Right lung (tissue), 5 donors: Measurements from ENCODE around the gene RNF149. TPM values are rescaled to one million over a fixed set of nuclear protein-coding genes. Genes with fewer than 3 reads are reported as not detected.
"Not testable (repeated sequence)": the region's sequence is repeated elsewhere in the genome, so short reads cannot be mapped to it uniquely, and the experiment has no call there.

ENCODE experiments used
- DNase-seq, 2 donors: peaks; one replicate each; pipeline ENCODE4 v3.0.0-alpha.2; 2013
- polyA plus RNA-seq, 5 donors: library from polyadenylated mRNA; unstranded; fragments of 120-200 nt; gene quantifications; one replicate each; pipeline versions ENCODE4 v1.2.1 to v1.2.3, GENCODE V29; 2013; ENCODE audit warnings: inconsistent platforms in 1 of 5, low replicate concordance in 1 of 5; ENCODE audit not compliant: insufficient read length in 5 of 5, insufficient read depth in 1 of 5

The RNF149 gene
- polyA plus RNA-seq, 5 donors: 48.9 to 69.0 (median 57.9) TPM

DNA sequence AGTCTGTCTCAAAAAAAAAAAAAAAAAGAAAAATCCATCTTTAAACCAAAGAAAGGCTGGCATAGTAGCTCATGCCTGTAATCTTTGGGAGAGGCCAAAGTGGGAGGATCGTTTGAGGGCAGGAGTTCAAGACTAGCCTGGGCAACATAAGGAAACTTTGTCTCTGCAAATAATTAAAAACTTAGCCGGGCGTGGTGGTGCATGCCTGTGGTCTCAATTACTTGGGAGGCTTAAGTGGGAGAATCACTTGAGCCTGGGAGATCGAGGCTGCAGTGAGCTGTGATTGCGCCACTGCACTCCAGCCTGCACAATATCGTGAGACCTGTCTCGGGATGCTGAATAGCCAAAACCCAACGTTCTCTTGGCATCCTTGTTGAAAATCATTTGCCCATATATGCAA, 49.7 kb downstream of the RNF149 start:
- no peak for DNase-seq

DNA sequence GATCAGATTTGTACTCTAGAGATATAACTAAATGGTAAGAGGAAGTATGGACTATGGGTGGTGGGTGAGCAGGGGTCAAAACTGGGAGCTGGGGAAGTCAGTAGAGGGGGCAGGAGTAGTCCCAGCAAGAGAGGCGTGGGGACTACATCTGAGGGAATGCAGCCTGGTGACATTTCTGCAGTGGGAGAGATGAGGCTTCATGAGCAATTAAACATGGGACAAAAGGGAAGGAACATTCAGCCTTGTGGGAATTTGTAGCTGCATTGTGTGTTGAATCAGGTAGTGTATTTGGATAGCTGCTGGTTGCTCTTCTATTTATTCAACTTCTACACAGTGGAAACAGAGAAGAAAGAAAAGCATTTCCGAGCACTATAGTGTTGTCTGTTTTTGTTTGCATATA, 52.2 kb downstream of the RNF149 start:
- no peak for DNase-seq

DNA sequence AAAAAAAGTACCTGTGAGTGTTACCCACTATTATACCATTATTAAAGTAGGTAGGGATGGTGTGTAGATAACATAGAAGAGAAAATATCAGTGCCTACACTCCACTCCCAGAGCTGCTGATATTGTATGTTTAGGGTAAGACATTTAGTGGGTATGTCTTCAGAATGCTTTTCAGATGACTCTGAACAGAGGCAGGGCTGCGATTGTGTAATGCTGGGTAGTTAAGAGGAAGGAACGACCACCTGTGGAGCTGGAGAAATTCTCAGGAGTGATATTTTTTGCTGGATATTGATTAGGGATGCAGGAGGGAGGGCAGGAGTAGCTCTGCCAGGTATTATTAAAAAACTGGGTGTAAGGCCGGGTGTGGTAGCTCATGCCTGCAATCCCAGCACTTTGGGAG, 53.0 kb downstream of the RNF149 start:
- no peak for DNase-seq

DNA sequence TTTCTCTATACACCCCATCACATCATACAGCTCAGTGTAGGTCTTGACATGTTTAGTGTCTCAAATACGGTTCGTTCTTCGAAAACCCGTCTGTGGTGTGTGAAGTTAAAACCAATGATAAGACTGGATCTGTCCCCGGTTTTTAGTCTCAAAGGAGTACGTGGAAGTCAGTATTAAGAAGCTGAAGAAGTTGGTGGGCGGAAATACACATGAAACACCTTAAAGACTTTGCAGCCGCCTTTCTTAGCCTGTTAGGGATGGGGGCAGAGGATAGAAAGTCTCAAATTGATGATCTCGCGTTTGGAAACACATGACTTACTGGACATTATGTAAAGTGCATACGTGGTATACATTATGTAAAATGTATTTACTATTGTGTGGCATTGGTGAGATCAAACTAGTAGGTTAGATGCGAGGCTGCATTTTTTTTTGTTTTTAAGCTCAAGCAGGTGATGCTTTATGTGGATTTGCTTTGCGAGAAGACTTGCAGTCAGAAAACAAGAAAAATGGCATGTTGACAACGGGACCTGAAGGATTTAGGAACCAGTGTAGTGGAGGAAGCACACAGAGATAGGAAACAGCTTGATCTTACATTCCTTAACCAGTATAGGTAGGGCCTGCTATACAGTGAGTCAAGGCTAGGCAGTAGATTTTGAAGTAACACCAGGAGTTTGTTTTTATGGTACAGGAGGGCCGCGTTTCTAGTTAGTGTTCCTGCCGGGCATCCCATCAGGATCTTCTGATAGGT, 54.6 kb downstream of the RNF149 start:
- DNase-seq: no peak

DNA sequence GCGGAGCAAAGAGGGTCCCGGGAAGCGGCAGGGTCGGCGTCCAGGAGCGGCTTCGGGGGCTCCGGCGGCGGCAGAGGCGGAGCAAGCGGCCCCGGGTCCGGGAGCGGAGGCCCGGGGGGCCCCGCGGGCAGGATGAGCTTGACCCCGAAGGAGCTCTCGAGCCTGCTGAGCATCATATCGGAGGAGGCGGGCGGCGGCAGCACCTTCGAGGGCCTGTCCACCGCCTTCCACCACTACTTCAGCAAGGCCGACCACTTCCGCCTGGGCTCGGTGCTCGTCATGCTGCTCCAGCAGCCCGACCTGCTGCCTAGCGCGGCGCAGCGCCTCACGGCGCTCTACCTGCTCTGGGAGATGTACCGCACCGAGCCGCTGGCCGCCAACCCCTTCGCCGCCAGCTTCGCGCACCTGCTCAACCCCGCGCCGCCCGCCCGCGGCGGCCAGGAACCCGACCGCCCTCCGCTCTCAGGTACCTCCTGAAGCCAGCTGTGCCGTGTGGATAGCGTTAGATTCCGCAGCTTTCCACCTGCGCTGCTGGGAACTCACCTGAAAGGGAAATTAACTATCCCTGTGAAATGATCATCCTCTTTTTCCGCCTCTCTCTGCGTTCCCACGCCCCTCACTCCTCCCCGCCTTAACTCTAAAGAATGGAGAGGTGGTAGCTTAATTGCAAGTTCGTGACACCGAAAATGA, 55.3 kb downstream of the RNF149 start:
- peak in 1 of 2 donors; percentile 37 for DNase-seq

DNA sequence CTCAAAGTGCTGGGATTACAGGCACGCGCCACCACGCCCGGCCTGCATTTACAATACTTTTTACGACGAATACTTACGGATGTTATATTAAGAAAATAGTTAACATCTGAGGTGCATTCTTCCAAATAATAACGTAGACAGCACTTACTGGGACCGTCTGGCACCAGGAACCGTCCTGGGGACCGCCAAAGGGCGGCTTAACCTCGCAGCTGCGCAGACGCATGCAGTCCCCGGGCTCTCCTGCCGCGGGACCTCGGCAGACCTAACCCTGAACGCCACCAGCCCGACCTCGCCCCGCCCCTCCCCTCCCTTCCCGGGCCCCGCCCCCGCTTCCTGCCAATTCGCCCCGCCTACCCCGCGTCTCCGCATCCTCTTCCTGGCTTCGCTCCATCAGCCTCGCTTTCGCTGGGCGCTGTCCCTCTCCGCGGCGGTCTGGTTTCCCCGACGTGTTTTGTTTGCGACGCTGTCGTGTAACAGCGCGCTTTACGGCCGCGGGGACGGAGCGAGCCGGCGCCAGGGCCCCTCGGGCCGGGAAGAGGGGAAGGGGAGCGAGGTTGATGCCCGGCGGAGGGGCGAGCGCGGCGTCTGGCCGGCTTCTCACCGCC, 56.0 kb downstream of the RNF149 start, which contains the start of gene CNOT11:
Gene CNOT11, plus strand, starts transcription at position 479 of the 605 bp plus-strand sequence. Its CDS starts 79 bp downstream, at position 558.
- DNase-seq: peak; percentile 99

DNA sequence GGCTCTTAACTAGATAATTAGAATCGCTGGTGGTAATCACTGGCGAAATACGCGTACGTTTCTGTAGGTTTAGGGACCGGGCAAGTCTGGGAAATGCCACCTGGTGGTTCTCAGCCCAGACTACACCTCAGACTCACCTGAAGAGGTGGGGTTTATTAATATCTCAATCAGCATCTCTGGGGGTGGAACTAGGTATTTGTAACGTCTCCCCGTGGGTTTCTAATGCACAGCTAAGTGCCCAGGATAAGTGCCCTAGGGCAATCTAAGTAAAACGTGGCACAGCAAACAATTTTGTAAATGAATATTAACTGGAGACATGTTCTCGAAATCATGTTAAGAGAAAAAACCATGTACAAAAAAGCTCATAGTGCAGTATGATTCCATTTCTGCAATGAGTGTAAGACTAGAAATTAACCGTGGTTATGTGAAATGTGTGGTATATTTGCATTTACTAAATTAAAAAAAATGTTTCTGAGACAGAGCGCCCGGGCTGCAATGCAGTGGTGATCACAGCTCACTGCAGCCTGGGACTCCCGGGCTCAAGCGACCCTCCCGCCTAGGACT, 56.6 kb downstream of the RNF149 start:
- DNase-seq: no peak

DNA sequence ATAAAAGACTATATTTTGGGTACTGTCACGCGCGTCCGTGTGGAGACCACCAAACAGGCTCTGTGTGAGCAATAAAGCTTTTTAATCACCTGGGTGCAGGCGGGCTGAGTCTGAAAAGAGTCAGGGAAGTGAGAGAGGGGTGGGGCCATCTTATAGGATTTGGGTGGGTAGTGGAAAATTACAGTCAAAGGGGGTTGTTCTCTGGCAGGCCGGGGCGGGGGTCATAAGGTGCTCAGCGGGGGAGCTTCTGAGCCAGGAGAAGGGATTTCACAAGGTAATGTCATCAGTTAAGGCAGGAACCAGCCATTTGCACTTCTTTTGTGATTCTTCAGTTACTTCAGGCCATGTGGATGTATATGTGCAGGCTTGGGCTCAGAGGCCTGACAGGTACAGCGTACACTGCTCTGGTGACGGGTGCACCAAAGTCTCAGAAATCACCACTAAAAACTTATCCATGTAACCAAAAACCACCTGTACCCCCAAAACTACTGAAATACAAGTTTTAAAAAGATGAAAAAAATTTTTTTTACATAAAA, 57.2 kb downstream of the RNF149 start:
- not testable (repeated sequence) for DNase-seq

DNA sequence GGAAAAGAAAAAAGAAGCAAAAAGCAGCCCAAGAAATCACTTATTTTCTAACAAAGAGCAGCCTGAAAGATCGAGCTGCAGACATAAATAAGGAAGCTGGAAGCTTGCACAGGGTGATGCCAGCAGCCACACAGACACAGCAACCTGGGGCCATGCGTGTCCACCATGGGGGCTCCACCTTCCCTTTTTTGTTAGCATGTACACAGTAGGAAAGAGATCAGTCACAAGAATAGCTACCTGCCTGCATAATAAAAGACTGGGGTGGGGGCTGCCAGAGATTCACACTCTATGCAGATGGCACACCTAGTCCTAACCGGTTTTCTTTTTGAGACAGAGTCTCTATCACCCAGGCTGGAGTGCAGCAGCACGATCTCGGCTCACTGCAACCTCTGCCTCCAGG, 58.7 kb downstream of the RNF149 start:
- no peak for DNase-seq

DNA sequence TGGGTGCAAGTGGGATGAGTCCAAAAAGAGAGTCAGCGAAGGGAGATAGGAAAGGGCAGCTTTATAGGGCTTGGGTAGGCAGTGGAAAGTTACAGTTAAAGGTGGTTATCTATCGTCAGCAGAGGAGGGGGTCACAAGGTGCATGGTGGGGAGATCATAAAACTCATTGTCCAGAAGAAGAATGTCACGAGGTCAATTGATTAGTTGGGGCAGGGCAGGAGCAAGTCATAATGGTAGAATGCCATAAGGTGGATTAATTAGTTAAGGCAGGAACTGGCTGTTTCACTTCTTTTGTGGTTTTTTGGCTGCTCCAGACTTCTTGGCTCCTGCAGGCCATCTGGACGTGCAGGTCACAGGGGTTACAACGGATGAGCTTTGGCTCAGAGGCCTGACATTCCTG, 59.7 kb downstream of the RNF149 start:
- DNase-seq: not testable (repeated sequence)

DNA sequence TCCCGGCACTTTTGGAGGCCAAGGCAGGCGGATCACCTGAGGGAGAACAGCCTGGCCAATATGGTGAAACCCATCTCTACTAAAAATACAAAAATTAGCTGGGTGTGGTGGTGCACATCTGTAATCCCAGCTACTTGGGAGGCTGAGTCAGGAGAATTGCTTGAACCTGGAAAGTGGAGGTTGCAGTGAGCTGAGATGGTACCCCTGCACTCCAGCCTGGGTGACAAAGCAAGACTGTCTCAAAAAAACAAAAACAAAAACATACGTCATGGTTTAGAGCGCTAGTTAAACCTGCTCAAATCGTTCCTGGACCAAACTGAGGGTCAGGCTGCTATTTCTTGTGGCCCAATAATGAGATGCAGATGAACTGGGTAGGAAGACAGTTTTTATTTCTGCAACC, 63.0 kb downstream of the RNF149 start:
- DNase-seq: not testable (repeated sequence)

DNA sequence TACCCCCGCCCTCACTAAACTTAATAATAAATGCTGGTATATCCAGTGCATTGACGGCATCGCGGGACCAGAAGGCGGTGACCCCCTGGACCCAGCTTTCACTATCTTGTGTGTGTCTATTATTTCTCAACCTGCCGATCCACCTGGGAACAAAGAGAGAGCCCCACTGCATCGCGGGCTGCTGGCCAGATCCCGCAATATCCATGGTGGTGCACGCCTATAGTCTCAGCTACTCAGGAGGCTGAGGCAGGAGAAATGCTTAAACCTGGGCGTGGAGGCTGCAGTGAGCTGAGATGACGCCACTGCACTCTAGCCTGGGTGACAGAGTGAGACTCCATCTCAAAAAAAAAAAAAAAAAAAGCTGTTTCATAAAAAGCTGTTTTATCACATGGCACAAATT, 63.6 kb downstream of the RNF149 start:
- DNase-seq: not testable (repeated sequence)

DNA sequence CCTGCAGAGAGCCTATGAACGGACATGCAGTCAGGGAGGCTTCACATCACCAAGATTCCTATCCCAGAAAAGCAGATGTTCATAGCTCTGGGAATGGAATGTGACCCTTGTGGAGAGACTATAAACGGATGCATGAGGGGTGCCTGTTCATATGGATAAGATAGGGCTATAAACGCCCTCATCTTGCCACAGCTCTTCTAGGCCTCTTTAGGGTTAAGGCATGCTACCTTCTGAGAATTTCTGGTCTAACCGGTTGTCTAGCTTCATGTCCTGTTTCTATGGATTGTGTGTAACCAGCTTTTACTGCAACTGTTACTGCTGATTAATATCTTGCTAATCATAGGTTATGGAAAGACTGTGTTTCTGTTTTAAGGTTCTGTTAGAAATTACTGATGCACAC, 64.1 kb downstream of the RNF149 start:
- not testable (repeated sequence) for DNase-seq

DNA sequence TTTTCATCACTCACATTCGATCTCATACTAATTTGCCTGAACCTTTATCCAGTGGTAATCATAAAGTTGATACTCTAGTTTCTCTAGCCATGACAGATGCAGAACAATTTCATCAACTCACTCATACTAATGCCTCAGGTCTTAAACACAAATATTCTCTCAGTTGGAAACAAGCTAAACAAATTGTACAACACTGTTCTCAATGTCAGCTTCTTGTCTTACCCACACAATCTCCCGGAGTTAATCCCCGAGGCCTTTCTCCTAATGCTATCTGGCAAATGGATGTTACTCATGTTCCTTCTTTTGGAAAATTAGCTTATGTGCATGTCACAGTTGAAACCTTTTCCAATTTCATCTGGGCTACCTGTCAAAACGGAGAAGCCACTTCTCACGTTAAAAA, 67.3 kb downstream of the RNF149 start:
- no peak for DNase-seq

DNA sequence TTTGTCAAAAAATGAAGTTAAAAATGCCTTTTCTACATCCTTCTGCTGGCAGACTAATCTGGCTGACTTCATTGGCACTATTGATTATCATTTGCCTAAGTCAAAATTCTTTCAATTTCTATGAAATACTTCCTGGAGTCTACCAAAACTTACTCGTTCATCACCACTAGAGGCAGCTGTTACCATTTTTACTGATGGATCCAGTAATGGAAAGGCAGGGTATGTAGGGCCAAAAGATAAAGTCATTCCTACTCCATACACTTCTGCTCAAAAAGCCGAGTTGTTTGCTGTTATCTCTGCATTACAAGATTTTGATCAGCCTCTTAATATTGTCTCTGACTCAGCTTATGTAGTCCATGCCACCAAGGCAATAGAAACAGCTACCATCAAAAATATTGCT, 67.8 kb downstream of the RNF149 start:
- peak in 1 of 2 donors; percentile 18 for DNase-seq

DNA sequence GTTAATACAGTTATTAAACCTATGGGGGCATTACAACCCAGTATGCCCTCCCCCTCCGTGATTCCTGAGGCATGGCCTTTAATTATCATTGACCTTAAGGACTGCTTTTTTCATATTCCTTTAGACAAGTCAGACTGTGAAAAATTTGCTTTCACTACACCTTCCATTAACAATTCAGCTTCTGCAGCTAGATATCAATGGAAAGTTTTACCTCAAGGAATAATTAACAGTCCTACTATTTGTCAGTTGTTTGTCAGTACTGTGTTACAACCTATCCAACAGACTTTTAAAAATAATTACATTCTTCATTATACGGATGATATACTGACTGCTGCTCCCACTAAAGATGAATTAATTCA, 68.8 kb downstream of the RNF149 start:
- DNase-seq: not testable (repeated sequence)

DNA sequence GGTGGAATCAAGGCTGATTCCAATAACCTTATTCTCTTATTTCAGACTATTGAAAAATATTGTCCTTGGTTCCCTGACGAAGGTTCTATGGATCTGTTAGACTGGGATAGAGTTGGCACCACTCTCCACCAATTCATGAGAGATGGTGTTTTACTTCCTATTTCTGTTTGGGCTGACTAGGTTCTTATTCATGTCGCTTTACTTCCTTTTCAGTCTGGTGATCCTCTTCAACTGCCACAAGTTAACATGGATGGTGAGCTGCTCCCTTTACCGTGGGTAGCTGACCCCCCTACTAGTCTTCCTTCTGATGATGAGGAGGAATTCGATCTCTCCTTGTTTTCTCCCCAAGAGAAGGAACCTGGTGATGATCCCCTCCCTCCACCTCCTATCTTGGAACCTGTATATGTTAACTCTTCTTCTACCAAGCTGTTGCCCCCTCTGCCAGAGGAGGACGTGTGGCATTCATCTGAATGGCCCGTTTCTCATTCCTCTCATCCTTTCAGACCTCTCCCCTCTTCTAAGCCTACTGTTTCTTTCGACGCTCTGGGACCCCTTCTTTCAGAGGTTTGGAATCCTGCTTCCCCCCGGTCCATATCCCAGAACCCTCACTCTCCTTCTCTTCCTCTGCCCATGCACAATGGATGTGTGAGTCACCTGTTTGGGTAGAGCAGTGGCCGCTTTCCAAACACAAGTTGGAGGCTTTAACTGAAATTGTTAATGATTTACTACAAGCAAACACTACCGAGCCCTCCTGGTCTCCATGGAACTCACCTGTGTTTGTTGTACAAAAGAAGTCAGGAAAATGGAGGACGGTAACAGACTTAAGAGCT, 69.4 kb downstream of the RNF149 start:
- DNase-seq: peak; percentile 57 to 63

DNA sequence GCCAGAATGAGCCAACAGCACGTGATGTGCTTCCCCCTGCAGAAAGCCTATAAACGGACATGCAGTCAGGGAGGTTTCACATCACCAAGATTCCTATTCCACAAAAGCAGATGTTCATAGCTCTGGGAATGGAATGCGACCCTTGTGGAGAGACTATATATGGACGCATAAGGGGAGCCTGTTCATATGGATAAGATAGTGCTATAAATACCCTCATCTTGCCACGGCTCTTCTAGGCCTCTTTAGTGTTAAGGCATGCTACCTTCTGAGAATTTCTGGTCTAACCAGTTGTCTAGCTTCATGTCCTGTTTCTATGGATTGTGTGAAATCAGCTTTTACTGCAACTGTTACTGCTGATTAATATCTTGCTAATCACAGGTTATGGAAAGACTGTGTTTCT, 70.6 kb downstream of the RNF149 start:
- not testable (repeated sequence) for DNase-seq

DNA sequence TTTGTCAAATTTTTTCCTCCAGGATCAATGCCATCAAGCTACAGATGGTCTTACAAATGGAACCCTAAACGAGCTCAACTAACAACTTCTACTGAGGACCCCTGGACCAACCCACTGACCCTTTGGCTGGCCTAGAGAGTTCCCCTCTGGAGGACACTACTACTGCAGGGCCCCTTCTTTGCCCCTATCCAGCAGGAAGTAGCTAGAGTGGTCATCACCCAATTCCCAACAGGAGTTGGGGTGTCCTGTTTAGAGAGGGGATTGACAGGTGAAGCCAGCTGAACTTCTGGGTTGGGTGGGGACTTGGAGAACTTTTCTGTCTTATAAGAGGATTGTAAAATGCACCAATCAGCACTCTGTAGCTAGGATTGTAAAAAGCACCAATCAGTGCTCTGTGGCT, 72.5 kb downstream of the RNF149 start:
- not testable (repeated sequence) for DNase-seq

DNA sequence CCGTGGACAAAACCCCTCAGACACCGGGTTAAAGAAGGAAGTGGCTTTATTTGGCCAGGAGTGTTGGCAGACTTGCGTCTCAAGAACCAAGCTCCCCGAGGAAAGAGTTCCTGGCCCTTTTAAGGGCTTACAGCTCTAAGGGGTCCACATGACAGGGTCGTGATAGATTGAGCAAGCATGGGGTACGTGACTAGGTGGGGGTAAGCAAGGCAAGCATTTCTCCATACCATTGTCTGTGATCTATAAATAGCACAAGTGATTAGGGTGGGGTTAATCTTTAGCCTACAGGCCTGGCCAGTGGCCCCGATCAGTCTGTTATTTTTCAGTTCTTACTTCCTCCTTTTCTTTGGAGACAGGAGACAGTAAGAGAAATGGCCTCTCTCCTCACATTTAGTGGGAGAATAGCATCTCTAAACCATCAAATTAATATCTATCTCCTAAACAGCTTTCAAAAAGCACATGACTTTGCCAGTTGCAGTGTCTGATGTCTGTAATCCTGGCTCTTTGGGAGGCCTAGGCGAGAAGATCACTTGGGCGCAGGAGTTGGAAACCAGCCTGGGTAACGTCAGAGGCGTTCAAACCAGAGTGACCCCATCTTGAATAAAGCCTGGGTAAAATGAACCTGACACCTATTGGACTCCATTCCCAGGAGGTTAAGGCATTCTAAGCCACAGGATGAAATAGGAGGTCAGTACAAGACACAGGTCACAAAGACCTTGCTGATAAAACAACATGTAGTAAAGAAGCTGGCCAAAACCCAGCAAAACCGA, 74.1 kb downstream of the RNF149 start:
- DNase-seq: no peak

DNA sequence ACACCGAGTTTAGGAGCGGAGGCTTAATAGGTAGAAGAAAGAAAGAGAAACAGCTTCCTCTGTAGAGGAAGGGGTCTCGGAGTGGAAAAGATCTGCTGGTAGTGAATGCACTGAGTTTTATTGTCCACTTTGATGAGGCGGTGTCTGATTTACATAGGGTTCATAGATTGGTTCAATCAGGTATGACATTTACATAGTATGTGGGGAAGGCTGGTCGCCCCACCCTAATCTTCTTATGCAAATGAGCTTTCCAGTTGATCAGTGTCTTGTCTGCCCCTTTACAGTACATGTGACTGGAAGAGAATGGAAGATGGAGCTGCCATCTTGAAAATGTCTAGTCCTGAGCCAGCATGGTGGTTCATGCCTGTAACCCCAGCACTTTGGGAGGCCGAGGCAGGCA, 75.7 kb downstream of the RNF149 start:
- no peak for DNase-seq
